ENCODE data around the gene ATP5PD. TPM values are rescaled to one million over a fixed set of nuclear protein-coding genes. Genes with fewer than 3 reads are reported as not detected.
A peak's percentile ranks its signal among the peaks of the same experiment; 100 is the strongest.

ATP5PD gene
- total and polyA plus RNA-seq, 2 of the 13 experiments (the other 11 are each of a cell fraction or from before 2014, with no cell fraction given), result 158 to 428 TPM

GRCh38 chr17:75006653-75007052 is 40.1 kb downstream of the ATP5PD start (continued):
- TF ChIP-seq AKNA (CRISPR knock-in tag; IDR thresholded peaks at IDR 0.05; ENCODE audit: borderline replicate concordance) (no peak), MED1 (CRISPR knock-in tag; IDR thresholded peaks at IDR 0.05) (0 out of 2 replicates have a peak, but pooled peaks have one; percentile 13), ERF (CRISPR knock-in tag; IDR thresholded peaks at IDR 0.05) (0 out of 2 replicates have a peak, but pooled peaks have one; percentile 23), SMC3 (IDR thresholded peaks at IDR 0.05; ENCODE audit: low read length) (peak; percentile 96), ELF3 (CRISPR knock-in tag; IDR thresholded peaks at IDR 0.05) (0 out of 2 replicates have a peak, but pooled peaks have one; percentile 24), NR2F6 (IDR thresholded peaks at IDR 0.05) (no peak), NR2F6 (CRISPR knock-in tag; IDR thresholded peaks at IDR 0.05) (peak; percentile 40; the same call in 1 of the 2 replicates), ZMAT3 (CRISPR knock-in tag; conservative IDR thresholded peaks at IDR 0.05) (no peak), ZNF609 (CRISPR knock-in tag; IDR thresholded peaks at IDR 0.05; ENCODE audit: borderline replicate concordance) (no peak), ZNF709 (CRISPR knock-in tag; IDR thresholded peaks at IDR 0.05) (no peak), RAD21 (CRISPR knock-in tag; IDR thresholded peaks at IDR 0.05) (peak; percentile 84), ETV5 (CRISPR knock-in tag; IDR thresholded peaks at IDR 0.05; ENCODE audit: borderline replicate concordance) (0 out of 2 replicates have a peak, but pooled peaks have one; percentile 7), ADNP (CRISPR knock-in tag; IDR thresholded peaks at IDR 0.05) (no peak), FOXA1 (IDR thresholded peaks at IDR 0.05) (no peak), FOXA1 (CRISPR knock-in tag; IDR thresholded peaks at IDR 0.05) (peak; percentile 37), TEAD3 (CRISPR knock-in tag; optimal IDR thresholded peaks at IDR 0.05; ENCODE audit: borderline replicate concordance) (peak; percentile 51), ZBTB1 (CRISPR knock-in tag; IDR thresholded peaks at IDR 0.05; ENCODE audit: borderline replicate concordance) (no peak), FOSL2 (CRISPR knock-in tag; IDR thresholded peaks at IDR 0.05) (0 out of 2 replicates have a peak, but pooled peaks have one; percentile 12), HMGXB4 (CRISPR knock-in tag; IDR thresholded peaks at IDR 0.05; ENCODE audit: borderline replicate concordance in 1 of 2, low read depth in 1 of 2) (peak in 1 of 2 experiments; percentile 26; a peak in 1 of 4 replicates), ZNF546 (CRISPR knock-in tag; conservative IDR thresholded peaks at IDR 0.05) (no peak), ZIK1 (CRISPR knock-in tag; IDR thresholded peaks at IDR 0.05; ENCODE audit: borderline replicate concordance, low read depth) (no peak)
